ENCODE data around the gene FBRSL1.

GRCh38 chr12:132466241-132467201 is 23.4 kb upstream of the FBRSL1 start:
- no peak for TF ChIP-seq POLR2A (IDR thresholded peaks at IDR 0.05)
- no peak for TF ChIP-seq CTCF (IDR thresholded peaks at IDR 0.05)
